DMS53 treated with DMSO at 0.1 percent for 48 hours (cell line): ENCODE results near the gene HBM.
A peak's percentile ranks its signal among the peaks of the same experiment; 100 is the strongest.
"Not testable (repeated sequence)": the region's sequence is repeated elsewhere in the genome, so short reads cannot be mapped to it uniquely, and the experiment has no call there.

Source experiments
- DNase-seq: peaks from one replicate; lab custom pipeline; 2025; ENCODE audit not compliant: unreplicated experiment; lab: John Stamatoyannopoulos, UW

Gene HBM

DNA sequence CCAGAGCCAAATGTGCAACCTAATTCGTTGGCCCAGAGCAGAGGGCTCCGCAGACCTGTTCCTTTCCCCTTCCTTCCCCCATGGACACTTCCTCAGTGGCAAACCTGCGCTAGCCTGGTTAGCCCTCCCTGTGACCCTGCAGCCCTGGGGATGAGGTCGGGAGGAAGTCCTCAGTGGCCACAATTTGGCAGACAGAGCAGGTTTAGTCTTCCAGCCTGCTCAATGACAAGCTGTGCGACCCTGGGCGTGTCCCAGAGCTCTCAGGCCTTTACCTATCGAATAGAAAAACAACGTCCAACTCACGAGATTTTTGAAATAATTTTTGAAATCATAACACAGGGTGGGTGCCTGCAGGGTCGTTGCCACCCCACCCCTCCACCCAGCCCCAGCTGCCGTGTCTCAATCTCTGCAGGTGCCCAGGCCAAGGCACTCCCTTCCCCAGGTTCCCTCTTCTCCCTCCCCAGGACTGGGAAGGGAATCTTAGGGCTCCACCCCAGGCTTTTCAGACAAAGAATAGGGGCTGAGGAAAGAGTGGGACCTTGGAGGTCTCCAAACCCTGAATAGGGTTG, 1.4 kb downstream of the HBM start:
- DNase-seq: no peak

DNA sequence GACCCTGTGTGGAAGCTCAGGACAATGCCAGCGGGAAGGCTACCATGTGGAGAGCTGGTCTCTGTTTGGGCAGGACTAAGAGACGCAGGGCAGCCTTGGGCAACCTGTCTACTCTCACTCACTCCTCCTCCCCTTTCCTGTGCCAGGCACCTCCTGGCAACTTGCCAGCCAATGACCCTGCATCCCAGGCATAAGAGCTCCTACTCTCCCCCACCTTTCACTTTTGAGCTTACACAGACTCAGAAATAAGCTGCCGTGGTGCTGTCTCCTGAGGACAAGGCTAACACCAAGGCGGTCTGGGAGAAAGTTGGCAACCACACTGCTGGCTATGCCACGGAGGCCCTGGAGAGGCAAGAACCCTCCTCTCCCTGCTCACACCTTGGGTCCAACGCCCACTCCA, 2.6 kb downstream of the HBM start:
- DNase-seq: no peak

DNA sequence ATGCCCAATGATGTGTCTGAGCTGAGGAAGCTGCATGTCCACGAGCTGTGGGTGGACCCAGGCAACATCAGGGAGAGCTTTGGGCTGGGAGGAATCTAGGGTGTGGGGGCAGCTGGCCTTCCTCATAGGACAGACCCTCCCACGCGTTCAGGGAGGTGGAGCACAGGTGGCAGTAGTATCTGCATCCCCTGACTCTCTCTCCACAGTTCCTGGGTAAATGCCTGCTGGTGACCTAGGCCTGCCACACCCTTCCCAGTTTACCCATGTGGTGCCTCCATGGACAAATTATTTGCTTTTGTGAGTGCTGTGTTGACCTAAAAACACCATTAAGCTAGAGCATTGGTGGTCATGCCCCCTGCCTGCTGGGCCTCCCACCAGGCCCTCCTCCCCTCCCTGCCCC, 3.2 kb downstream of the HBM start:
- no peak for DNase-seq

DNA sequence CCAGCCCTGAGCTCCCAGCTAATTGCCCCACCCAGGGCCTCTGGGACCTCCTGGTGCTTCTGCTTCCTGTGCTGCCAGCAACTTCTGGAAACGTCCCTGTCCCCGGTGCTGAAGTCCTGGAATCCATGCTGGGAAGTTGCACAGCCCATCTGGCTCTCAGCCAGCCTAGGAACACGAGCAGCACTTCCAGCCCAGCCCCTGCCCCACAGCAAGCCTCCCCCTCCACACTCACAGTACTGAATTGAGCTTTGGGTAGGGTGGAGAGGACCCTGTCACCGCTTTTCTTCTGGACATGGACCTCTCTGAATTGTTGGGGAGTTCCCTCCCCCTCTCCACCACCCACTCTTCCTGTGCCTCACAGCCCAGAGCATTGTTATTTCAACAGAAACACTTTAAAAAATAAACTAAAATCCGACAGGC, 4.3 kb downstream of the HBM start:
- not testable (repeated sequence) for DNase-seq

DNA sequence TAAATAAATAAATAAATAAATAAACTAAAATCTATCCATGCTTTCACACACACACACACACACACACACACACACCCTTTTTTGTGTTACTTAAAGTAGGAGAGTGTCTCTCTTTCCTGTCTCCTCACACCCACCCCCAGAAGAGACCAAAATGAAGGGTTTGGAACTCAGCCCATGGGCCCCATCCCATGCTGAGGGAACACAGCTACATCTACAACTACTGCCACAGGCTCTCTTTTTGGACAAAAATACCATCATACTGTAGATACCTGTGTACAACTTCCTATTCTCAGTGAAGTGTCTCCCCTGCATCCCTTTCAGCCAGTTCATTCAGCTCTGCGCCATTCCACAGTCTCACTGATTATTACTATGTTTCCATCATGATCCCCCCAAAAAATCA, 5.0 kb downstream of the HBM start:
- DNase-seq: no peak

DNA sequence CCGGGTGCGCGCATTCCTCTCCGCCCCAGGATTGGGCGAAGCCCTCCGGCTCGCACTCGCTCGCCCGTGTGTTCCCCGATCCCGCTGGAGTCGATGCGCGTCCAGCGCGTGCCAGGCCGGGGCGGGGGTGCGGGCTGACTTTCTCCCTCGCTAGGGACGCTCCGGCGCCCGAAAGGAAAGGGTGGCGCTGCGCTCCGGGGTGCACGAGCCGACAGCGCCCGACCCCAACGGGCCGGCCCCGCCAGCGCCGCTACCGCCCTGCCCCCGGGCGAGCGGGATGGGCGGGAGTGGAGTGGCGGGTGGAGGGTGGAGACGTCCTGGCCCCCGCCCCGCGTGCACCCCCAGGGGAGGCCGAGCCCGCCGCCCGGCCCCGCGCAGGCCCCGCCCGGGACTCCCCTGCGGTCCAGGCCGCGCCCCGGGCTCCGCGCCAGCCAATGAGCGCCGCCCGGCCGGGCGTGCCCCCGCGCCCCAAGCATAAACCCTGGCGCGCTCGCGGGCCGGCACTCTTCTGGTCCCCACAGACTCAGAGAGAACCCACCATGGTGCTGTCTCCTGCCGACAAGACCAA, 6.7 kb downstream of the HBM start, which contains the start of gene HBA2:
TSS of gene HBA2 (plus strand) at position 503 of the 568 bp plus-strand sequence. CDS start at position 540, 37 bp downstream.
- DNase-seq: not testable (repeated sequence)

DNA sequence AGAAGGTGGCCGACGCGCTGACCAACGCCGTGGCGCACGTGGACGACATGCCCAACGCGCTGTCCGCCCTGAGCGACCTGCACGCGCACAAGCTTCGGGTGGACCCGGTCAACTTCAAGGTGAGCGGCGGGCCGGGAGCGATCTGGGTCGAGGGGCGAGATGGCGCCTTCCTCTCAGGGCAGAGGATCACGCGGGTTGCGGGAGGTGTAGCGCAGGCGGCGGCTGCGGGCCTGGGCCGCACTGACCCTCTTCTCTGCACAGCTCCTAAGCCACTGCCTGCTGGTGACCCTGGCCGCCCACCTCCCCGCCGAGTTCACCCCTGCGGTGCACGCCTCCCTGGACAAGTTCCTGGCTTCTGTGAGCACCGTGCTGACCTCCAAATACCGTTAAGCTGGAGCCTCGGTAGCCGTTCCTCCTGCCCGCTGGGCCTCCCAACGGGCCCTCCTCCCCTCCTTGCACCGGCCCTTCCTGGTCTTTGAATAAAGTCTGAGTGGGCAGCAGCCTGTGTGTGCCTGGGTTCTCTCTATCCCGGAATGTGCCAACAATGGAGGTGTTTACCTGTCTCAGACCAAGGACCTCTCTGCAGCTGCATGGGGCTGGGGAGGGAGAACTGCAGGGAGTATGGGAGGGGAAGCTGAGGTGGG, 7.6 kb downstream of the HBM start:
- not testable (repeated sequence) for DNase-seq

DNA sequence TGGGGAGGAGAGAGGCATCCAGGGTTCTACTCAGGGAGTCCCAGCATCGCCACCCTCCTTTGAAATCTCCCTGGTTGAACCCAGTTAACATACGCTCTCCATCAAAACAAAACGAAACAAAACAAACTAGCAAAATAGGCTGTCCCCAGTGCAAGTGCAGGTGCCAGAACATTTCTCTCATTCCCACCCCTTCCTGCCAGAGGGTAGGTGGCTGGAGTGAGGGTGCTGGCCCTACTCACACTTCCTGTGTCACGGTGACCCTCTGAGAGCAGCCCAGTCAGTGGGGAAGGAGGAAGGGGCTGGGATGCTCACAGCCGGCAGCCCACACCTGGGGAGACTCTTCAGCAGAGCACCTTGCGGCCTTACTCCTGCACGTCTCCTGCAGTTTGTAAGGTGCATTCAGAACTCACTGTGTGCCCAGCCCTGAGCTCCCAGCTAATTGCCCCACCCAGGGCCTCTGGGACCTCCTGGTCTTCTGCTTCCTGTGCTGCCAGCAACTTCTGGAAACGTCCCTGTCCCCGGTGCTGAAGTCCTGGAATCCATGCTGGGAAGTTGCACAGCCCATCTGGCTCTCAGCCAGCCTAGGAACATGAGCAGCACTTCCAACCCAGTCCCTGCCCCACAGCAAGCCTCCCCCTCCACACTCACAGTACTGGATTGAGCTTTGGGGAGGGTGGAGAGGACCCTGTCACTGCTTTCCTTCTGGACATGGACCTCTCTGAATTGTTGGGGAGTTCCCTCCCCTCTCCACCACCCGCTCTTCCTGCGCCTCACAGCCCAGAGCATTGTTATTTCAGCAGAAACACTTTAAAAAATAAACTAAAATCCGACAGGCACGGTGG, 8.4 kb downstream of the HBM start:
- not testable (repeated sequence) for DNase-seq

DNA sequence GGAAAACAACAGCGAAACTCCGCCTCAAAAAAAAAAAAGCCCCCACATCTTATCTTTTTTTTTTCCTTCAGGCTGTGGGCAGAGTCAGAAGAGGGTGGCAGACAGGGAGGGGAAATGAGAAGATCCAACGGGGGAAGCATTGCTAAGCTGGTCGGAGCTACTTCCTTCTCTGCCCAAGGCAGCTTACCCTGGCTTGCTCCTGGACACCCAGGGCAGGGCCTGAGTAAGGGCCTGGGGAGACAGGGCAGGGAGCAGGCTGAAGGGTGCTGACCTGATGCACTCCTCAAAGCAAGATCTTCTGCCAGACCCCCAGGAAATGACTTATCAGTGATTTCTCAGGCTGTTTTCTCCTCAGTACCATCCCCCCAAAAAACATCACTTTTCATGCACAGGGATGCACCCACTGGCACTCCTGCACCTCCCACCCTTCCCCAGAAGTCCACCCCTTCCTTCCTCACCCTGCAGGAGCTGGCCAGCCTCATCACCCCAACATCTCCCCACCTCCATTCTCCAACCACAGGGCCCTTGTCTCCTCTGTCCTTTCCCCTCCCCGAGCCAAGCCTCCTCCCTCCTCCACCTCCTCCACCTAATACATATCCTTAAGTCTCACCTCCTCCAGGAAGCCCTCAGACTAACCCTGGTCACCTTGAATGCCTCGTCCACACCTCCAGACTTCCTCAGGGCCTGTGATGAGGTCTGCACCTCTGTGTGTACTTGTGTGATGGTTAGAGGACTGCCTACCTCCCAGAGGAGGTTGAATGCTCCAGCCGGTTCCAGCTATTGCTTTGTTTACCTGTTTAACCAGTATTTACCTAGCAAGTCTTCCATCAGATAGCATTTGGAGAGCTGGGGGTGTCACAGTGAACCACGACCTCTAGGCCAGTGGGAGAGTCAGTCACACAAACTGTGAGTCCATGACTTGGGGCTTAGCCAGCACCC, 9.5 kb downstream of the HBM start:
- no peak for DNase-seq

DNA sequence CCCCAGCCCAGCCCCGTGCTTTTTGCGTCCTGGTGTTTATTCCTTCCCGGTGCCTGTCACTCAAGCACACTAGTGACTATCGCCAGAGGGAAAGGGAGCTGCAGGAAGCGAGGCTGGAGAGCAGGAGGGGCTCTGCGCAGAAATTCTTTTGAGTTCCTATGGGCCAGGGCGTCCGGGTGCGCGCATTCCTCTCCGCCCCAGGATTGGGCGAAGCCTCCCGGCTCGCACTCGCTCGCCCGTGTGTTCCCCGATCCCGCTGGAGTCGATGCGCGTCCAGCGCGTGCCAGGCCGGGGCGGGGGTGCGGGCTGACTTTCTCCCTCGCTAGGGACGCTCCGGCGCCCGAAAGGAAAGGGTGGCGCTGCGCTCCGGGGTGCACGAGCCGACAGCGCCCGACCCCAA, 10.2 kb downstream of the HBM start:
- DNase-seq: not testable (repeated sequence)

DNA sequence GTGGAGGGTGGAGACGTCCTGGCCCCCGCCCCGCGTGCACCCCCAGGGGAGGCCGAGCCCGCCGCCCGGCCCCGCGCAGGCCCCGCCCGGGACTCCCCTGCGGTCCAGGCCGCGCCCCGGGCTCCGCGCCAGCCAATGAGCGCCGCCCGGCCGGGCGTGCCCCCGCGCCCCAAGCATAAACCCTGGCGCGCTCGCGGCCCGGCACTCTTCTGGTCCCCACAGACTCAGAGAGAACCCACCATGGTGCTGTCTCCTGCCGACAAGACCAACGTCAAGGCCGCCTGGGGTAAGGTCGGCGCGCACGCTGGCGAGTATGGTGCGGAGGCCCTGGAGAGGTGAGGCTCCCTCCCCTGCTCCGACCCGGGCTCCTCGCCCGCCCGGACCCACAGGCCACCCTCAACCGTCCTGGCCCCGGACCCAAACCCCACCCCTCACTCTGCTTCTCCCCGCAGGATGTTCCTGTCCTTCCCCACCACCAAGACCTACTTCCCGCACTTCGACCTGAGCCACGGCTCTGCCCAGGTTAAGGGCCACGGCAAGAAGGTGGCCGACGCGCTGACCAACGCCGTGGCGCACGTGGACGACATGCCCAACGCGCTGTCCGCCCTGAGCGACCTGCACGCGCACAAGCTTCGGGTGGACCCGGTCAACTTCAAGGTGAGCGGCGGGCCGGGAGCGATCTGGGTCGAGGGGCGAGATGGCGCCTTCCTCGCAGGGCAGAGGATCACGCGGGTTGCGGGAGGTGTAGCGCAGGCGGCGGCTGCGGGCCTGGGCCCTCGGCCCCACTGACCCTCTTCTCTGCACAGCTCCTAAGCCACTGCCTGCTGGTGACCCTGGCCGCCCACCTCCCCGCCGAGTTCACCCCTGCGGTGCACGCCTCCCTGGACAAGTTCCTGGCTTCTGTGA, 11.0 kb downstream of the HBM start, which contains the start of gene HBA1:
TSS of gene HBA1 (plus strand) at position 204 of the 906 bp plus-strand sequence. CDS start at position 241, 37 bp downstream.
- not testable (repeated sequence) for DNase-seq

DNA sequence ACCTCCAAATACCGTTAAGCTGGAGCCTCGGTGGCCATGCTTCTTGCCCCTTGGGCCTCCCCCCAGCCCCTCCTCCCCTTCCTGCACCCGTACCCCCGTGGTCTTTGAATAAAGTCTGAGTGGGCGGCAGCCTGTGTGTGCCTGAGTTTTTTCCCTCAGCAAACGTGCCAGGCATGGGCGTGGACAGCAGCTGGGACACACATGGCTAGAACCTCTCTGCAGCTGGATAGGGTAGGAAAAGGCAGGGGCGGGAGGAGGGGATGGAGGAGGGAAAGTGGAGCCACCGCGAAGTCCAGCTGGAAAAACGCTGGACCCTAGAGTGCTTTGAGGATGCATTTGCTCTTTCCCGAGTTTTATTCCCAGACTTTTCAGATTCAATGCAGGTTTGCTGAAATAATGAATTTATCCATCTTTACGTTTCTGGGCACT, 11.6 kb downstream of the HBM start:
- peak; percentile 96 for DNase-seq

DNA sequence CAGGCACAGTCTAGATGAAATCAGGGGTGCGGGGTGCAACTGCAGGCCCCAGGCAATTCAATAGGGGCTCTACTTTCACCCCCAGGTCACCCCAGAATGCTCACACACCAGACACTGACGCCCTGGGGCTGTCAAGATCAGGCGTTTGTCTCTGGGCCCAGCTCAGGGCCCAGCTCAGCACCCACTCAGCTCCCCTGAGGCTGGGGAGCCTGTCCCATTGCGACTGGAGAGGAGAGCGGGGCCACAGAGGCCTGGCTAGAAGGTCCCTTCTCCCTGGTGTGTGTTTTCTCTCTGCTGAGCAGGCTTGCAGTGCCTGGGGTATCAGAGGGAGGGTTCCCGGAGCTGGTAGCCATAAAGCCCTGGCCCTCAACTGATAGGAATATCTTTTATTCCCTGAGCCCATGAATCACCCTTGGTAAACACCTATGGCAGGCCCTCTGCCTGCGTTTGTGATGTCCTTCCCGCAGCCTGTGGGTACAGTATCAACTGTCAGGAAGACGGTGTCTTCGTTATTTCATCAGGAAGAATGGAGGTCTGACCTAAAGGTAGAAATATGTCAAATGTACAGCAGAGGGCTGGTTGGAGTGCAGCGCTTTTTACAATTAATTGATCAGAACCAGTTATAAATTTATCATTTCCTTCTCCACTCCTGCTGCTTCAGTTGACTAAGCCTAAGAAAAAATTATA, 12.3 kb downstream of the HBM start:
- peak; percentile 6 for DNase-seq

DNA sequence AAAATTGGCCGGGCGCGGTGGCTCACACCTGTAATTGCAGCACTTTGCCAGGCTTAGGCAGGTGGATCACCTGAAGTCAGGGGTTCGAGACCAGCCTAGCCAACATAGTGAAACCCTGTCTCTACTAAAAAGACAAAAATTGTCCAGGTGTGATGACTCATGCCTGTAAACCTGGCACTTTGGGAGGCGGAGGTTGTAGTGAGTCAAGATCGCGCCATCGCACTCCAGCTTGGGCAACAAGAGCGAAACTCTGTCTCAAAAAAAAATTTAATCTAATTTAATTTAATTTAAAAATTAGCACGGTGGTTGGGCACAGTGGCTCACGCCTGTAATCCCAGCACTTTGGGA, 12.9 kb downstream of the HBM start:
- no peak for DNase-seq

DNA sequence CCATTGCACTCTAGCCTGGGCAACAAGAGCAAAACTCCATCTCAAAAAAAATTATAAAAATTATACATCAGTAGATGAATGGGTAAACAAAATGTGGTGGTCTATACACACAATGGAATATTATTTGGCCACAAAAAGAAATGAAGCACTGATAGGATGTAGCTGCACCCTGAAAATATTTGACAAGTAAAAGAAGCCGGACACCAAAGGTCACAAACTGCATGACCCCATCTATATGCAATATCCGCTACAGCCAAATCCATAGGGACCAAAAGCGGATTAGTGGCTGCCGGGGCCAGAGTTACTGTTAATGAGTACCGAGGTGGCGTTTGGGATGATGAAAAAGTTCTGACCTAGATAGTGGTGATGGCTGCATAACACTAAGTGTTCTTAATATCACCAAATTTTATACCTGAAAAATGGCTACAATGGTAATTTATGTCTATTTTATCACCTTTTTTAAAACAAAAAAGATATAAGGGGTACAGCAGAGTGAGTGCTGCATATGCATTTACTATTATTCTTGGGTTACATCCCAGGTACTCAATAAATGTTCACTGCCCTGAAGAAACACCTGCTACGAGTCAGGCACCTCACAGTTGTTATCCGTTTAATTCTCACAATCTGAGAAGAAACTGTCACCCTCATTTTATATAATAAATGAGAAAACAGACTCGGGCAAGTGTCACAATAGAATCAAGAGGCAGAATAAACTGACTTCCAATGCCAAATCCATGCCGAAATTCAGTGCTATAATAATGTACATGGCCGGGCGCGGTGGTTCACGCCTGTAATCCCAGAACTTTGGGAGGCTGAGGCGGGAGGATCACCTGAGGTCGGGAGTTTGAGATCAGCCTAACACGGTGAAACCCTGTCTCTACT, 13.7 kb downstream of the HBM start:
- DNase-seq: no peak

DNA sequence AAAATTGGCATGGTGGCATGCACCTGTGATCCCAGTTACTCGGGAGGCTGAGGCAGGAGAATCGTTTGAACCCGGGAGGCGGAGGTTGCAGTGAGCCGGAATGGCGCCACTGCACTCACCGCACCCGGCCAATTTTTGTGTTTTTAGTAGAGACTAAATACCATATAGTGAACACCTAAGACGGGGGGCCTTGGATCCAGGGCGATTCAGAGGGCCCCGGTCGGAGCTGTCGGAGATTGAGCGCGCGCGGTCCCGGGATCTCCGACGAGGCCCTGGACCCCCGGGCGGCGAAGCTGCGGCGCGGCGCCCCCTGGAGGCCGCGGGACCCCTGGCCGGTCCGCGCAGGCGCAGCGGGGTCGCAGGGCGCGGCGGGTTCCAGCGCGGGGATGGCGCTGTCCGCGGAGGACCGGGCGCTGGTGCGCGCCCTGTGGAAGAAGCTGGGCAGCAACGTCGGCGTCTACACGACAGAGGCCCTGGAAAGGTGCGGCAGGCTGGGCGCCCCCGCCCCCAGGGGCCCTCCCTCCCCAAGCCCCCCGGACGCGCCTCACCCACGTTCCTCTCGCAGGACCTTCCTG, 14.4 kb downstream of the HBM start, which contains the start of gene HBQ1:
TSS of gene HBQ1 (plus strand) at position 359 of the 575 bp plus-strand sequence. CDS start at position 387, 28 bp downstream.
- no peak for DNase-seq
